ENCODE data around the gene CRNN. TPM values are rescaled to one million over a fixed set of nuclear protein-coding genes. Genes with fewer than 3 reads are reported as not detected.

The CRNN gene
- total and polyA plus RNA-seq, 4 donors: 0.22 to 0.31 TPM; not detected in 2

- WGBS, 2 donors: 39% methylated on average over 17 of the region's 17 CpGs
- Histone ChIP-seq H3K27ac (ENCODE audit: low read depth in 1 of 2, low read length in 1 of 2) (no peak overlapping the region), H3K36me3 (ENCODE audit: control insufficient read depth in 4 of 4, insufficient read depth in 4 of 4, low read length in 4 of 4) (no peaks in the 10 kb centered on the region), H3K9ac (ENCODE audit: insufficient read depth in 1 of 2, low read length in 2 of 2) (peak overlapping the region in 1 of 2 donors; percentile 43), H3K4me3 (no peak overlapping the region), H3K9me3 (ENCODE audit: control insufficient read depth in 4 of 4, insufficient read depth in 3 of 4, low read length in 3 of 4) (no peaks in the 10 kb centered on the region), H3K4me1 (ENCODE audit: control insufficient read depth in 5 of 5, insufficient read depth in 5 of 5, low read length in 5 of 5) (peaks cover 0 to 2% (median 0%) of the 10 kb centered on the region in 5 donors), H3K27me3 (ENCODE audit: control insufficient read depth in 3 of 3, insufficient read depth in 3 of 3, low read length in 2 of 3) (no peaks in the 10 kb centered on the region)
- ATAC-seq (ENCODE audit: insufficient read depth, low FRiP score) (peak; percentile 70), DNase-seq (peak; percentile 67 to 80 (median 78))
- peak; percentile 59 for TF ChIP-seq CTCF (IDR thresholded peaks at IDR 0.05; ENCODE audit: control extremely low read depth, extremely low read depth)
Measured at GRCh38 chr1:152440635-152441471, 26.8 kb upstream of the CRNN start.

- Histone ChIP-seq H3K36me3 (ENCODE audit: control insufficient read depth in 4 of 4, insufficient read depth in 4 of 4, low read length in 4 of 4) (no peaks in the 10 kb centered on the region), H3K9ac (ENCODE audit: insufficient read depth in 1 of 2, low read length in 2 of 2) (no peak overlapping the region), H3K27me3 (ENCODE audit: control insufficient read depth in 3 of 3, insufficient read depth in 3 of 3, low read length in 2 of 3) (no peaks in the 10 kb centered on the region), H3K4me3 (no peak overlapping the region), H3K9me3 (ENCODE audit: control insufficient read depth in 4 of 4, insufficient read depth in 3 of 4, low read length in 3 of 4) (no peaks in the 10 kb centered on the region), H3K27ac (ENCODE audit: low read depth in 1 of 2, low read length in 1 of 2) (no peak overlapping the region), H3K4me1 (ENCODE audit: control insufficient read depth in 5 of 5, insufficient read depth in 5 of 5, low read length in 5 of 5) (peaks cover 0 to 2% (median 0%) of the 10 kb centered on the region in 5 donors)
- no peak for DNase-seq
- no peak for TF ChIP-seq CTCF (IDR thresholded peaks at IDR 0.05; ENCODE audit: control extremely low read depth, extremely low read depth)
- WGBS, 2 donors: 74 to 82% methylated on average over 2 of the region's 2 CpGs
- no peak for ATAC-seq (ENCODE audit: insufficient read depth, low FRiP score)
Measured at GRCh38 chr1:152436593-152437496, 22.8 kb upstream of the CRNN start.

GRCh38 chr1:152427458-152427857 is 13.4 kb upstream of the CRNN start:
- 55 to 67% methylated on average over 3 of the region's 3 CpGs for WGBS, 2 donors
- Histone ChIP-seq H3K4me1 (ENCODE audit: control insufficient read depth in 5 of 5, insufficient read depth in 5 of 5, low read length in 5 of 5) (no peaks in the 10 kb centered on the region), H3K36me3 (ENCODE audit: control insufficient read depth in 4 of 4, insufficient read depth in 4 of 4, low read length in 4 of 4) (no peaks in the 10 kb centered on the region), H3K9ac (ENCODE audit: insufficient read depth in 1 of 2, low read length in 2 of 2) (no peak overlapping the region), H3K4me3 (no peak overlapping the region), H3K27me3 (ENCODE audit: control insufficient read depth in 3 of 3, insufficient read depth in 3 of 3, low read length in 2 of 3) (no peaks in the 10 kb centered on the region), H3K27ac (ENCODE audit: low read depth in 1 of 2, low read length in 1 of 2) (no peak overlapping the region), H3K9me3 (ENCODE audit: control insufficient read depth in 4 of 4, insufficient read depth in 3 of 4, low read length in 3 of 4) (peaks cover 0 to 10% (median 4%) of the 10 kb centered on the region in 4 donors)
- ATAC-seq (ENCODE audit: insufficient read depth, low FRiP score) (no peak), DNase-seq (no peak)
- TF ChIP-seq CTCF (IDR thresholded peaks at IDR 0.05; ENCODE audit: control extremely low read depth, extremely low read depth): no peak

Measured in lung (tissue), 12 donors.